ENCODE data around the gene CCDC27. TPM values are rescaled to one million over a fixed set of nuclear protein-coding genes. Genes with fewer than 3 reads are reported as not detected.

Gene CCDC27
- total RNA-seq, 1 experiment from 2014 or later, result not detected

DNA sequence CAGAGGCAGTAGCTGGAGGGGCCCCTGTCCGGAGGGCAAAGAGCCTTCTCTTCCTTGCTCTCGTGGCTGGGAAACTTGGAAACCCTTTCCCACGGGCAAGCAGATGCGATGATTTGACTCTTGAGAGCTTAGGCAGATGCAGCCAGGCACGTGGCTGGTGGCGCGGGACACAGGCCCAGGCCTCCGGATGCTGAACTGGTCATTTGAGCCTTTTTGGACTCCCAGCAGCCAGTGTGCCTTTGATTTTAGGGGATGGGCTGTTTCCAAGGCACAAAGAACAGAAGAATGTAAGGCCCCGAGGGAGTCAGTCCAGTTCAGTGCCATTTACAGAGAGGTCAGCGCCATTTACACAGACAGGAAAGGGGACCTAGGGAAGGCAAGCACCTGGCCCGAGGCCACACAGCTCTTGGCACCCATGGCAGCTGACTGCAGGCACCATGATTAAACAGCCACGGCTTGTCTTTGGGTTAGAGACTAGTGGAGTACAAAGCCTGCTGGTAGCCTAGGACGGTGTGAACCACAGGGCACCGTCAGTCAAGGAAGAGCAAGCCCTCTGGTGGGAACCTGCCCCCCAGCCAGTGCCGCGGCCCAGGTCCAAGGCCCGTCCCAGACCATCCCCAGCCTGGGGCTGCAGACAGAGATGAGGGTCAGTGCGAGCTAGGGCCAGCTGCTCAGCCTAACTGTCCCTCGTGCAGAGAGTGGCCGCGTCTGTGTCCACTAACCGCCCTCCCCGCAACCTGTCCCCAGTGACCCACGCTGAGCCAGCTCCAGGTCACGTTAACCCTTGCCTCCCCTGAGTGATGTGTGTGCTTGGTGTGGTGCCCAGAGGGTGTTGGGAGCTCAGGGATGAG lies 20.4 kb upstream of the CCDC27 start:
- ATAC-seq (no peak), DNase-seq (no peak)
- CTCF ChIA-PET, result no interaction called here
- H3K9ac ChIP-seq (ENCODE audit: low read length), result no peak overlapping the region
- no peaks in the 10 kb centered on the region for H3K9me3 ChIP-seq (ENCODE audit: low read length)
- H3K79me2 ChIP-seq (ENCODE audit: low read length), result no peaks in the 10 kb centered on the region
- no peaks in the 10 kb centered on the region for H3K4me1 ChIP-seq (ENCODE audit: insufficient read depth, low read length)
- H3K27ac ChIP-seq (ENCODE audit: low read length), result no peak overlapping the region
- no peaks in the 10 kb centered on the region for H3F3A ChIP-seq (ENCODE audit: low read length, unreplicated experiment)
- no peak overlapping the region for H2AFZ ChIP-seq (ENCODE audit: low read length)
- TF ChIP-seq EZH2phosphoT487 (IDR thresholded peaks at IDR 0.05; ENCODE audit: borderline replicate concordance, low read length), result no peak
- TF ChIP-seq, protein P1, sequence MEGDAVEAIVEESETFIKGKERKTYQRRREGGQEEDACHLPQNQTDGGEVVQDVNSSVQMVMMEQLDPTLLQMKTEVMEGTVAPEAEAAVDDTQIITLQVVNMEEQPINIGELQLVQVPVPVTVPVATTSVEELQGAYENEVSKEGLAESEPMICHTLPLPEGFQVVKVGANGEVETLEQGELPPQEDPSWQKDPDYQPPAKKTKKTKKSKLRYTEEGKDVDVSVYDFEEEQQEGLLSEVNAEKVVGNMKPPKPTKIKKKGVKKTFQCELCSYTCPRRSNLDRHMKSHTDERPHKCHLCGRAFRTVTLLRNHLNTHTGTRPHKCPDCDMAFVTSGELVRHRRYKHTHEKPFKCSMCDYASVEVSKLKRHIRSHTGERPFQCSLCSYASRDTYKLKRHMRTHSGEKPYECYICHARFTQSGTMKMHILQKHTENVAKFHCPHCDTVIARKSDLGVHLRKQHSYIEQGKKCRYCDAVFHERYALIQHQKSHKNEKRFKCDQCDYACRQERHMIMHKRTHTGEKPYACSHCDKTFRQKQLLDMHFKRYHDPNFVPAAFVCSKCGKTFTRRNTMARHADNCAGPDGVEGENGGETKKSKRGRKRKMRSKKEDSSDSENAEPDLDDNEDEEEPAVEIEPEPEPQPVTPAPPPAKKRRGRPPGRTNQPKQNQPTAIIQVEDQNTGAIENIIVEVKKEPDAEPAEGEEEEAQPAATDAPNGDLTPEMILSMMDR (conservative IDR thresholded peaks at IDR 0.05; ENCODE audit: low read depth, low read length), result no peak
- no peak for TF ChIP-seq EZH2 (IDR thresholded peaks at IDR 0.05; ENCODE audit: low read length, unreplicated experiment)
- peaks cover 6% of the 10 kb centered on the region; the same call in 1 of the 2 replicates for H3K27me3 ChIP-seq (ENCODE audit: low read length)
- H3K4me3 ChIP-seq (ENCODE audit: low read length), result no peak overlapping the region
- H3K36me3 ChIP-seq (ENCODE audit: low read depth, low read length), result peaks cover 7% of the 10 kb centered on the region; the same call in 1 of the 2 replicates
- intact Hi-C loops (cut with micrococcal nuclease), result no loop called here
- no peaks in the 10 kb centered on the region for H4K20me1 ChIP-seq (ENCODE audit: low read length)
- no TSS peak for BruUV-seq (replicated peaks)
- H3K4me2 ChIP-seq (ENCODE audit: low read length), result no peak overlapping the region
- H3K9me2 ChIP-seq (replicated peaks; ENCODE audit: low read length), result no peaks in the 10 kb centered on the region
- POLR2A ChIA-PET (ENCODE audit: unreplicated experiment), result no interaction called here

DNA sequence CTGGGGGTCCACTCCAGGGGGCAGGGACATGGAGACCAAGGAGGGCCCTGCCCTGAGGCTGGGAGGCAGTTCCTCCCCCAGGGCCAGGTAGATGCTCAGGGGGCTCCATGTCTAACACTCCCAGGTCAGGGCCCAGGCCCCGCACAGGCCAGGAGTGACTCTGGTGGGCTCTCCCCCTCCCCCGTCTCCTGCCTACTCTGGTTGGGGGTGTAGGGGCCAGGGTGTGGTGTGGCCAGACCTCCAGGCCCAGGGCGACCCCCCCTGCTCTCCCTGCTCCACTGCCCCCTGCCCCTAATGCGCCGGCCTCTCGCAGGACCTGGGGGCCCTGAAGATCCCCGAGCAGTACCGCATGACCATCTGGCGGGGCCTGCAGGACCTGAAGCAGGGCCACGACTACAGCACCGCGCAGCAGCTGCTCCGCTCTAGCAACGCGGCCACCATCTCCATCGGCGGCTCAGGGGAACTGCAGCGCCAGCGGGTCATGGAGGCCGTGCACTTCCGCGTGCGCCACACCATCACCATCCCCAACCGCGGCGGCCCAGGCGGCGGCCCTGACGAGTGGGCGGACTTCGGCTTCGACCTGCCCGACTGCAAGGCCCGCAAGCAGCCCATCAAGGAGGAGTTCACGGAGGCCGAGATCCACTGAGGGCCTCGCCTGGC lies 19.7 kb upstream of the CCDC27 start:
- H3K4me3 ChIP-seq (ENCODE audit: low read length), result no peak overlapping the region
- no peak for TF ChIP-seq EZH2 (IDR thresholded peaks at IDR 0.05; ENCODE audit: low read length, unreplicated experiment)
- TF ChIP-seq, protein P1 (conservative IDR thresholded peaks at IDR 0.05; ENCODE audit: low read depth, low read length), result no peak
- no peak for TF ChIP-seq EZH2phosphoT487 (IDR thresholded peaks at IDR 0.05; ENCODE audit: borderline replicate concordance, low read length)

More for the DNA sequence above, 19.7 kb upstream of the CCDC27 start:
- Histone ChIP-seq H2AFZ (ENCODE audit: low read length) (no peak overlapping the region), H3K27me3 (ENCODE audit: low read length) (peaks cover 6% of the 10 kb centered on the region; the same call in 1 of the 2 replicates), H3K36me3 (ENCODE audit: low read depth, low read length) (peaks cover 12% of the 10 kb centered on the region; the same call in 1 of the 2 replicates), H3K79me2 (ENCODE audit: low read length) (no peaks in the 10 kb centered on the region), H3F3A (ENCODE audit: low read length, unreplicated experiment) (no peaks in the 10 kb centered on the region), H3K9me2 (replicated peaks; ENCODE audit: low read length) (no peaks in the 10 kb centered on the region), H3K9me3 (ENCODE audit: low read length) (no peaks in the 10 kb centered on the region), H3K4me2 (ENCODE audit: low read length) (no peak overlapping the region), H3K9ac (ENCODE audit: low read length) (no peak overlapping the region), H3K27ac (ENCODE audit: low read length) (no peak overlapping the region), H3K4me1 (ENCODE audit: insufficient read depth, low read length) (no peaks in the 10 kb centered on the region), H4K20me1 (ENCODE audit: low read length) (no peaks in the 10 kb centered on the region)
- CTCF ChIA-PET, result no interaction called here
- intact Hi-C loops (cut with micrococcal nuclease), result no loop called here
- no TSS peak for BruUV-seq (replicated peaks)
- ATAC-seq (no peak), DNase-seq (no peak)
- POLR2A ChIA-PET (ENCODE audit: unreplicated experiment), result no interaction called here
